Gastroesophageal sphincter (tissue), 4 donors: ENCODE data around the gene KRT6A. TPM values are rescaled to one million over a fixed set of nuclear protein-coding genes. Genes with fewer than 3 reads are reported as not detected.

ENCODE experiments used
- ATAC-seq: fragments of 150-250 bp; one replicate; pipeline ENCODE4 v1.9.1; 2016; ENCODE audit warnings: mild to moderate bottlenecking, moderate library complexity
- H3K27ac ChIP-seq, 4 donors: fragments of 200-600 bp; sonication (generic) in 3 of 4; 1 replicate in 3 of 4; 2 replicates in 1 of 4; pipeline ENCODE4 v1.5.1; 2016 to 2019
- H3K27me3 ChIP-seq: fragments of 200-600 bp; sonication (generic); one replicate; pipeline ENCODE4 v1.5.1; 2019
- H3K36me3 ChIP-seq, 2 donors: fragments of 200-600 bp; sonication (generic); one replicate each; pipeline ENCODE4 v1.5.1; 2019; ENCODE audit warnings: control low read depth in 1 of 2
- H3K4me1 ChIP-seq, 3 donors: fragments of 200-600 bp; sonication (generic); 1 replicate in 2 of 3; 2 replicates in 1 of 3; pipeline ENCODE4 v1.5.1; 2016 to 2019; ENCODE audit warnings: control low read depth in 2 of 3
- H3K4me3 ChIP-seq, 2 donors: fragments of 200-600 bp; sonication (generic); one replicate each; pipeline ENCODE4 v1.5.1; 2019; ENCODE audit warnings: mild to moderate bottlenecking in 1 of 2, moderate library complexity in 1 of 2
- H3K9me3 ChIP-seq, 3 donors: fragments of 200-600 bp; sonication (generic); one replicate each; pipeline ENCODE4 v1.5.1; 2017 to 2019; ENCODE audit warnings: control low read depth in 2 of 3
- EP300 ChIP-seq: sonication (generic); formaldehyde crosslinking; IDR thresholded peaks from one replicate; pipeline ENCODE4 v1.6.1; 2017; ENCODE audit warnings: antibody characterized with exemption, mild to moderate bottlenecking
- POLR2A ChIP-seq, 2 donors: fragments of 450-650 bp; IDR thresholded peaks; one replicate each; pipeline ENCODE4 v1.6.1; 2017; ENCODE audit warnings: antibody characterized with exemption in 2 of 2, mild to moderate bottlenecking in 2 of 2, moderate library complexity in 1 of 2
- POLR2AphosphoS5 ChIP-seq: sonication (generic); formaldehyde crosslinking; IDR thresholded peaks from one replicate; pipeline ENCODE4 v1.6.1; 2017; ENCODE audit warnings: antibody characterized with exemption
- WGBS, 2 donors: methylation state at CpG; one replicate each; pipeline ENCODE4 v1.1.5; 2018; ENCODE audit warnings: low coverage in 1 of 2; 5-methylcytosine and 5-hydroxymethylcytosine counted together
- total RNA-seq, 4 donors: library from RNA; depleted of rRNA; stranded (reverse); fragments of >200 nt; gene quantifications; one replicate each; pipeline ENCODE4 v1.1.0, GENCODE V29; 2016
- TF ChIP-seq, protein P1 (sequence below), 4 experiments: fragments of 200-600 bp in 2 of 4; fragments of 450-650 bp in 2 of 4; sonication (generic) in 1 of 4; IDR thresholded peaks; one replicate each; pipeline ENCODE4 v1.5.1; 2017 to 2019; ENCODE audit warnings: antibody characterized with exemption in 4 of 4, mild to moderate bottlenecking in 2 of 4, moderate library complexity in 2 of 4

KRT6A gene
- total RNA-seq, 4 donors from 2014 or later = 2.7 to 713 (median 61.8) TPM

GRCh38 chr12:52533686-52534470, 40.8 kb upstream of the KRT6A start:
- Histone ChIP-seq H3K27ac (no peak overlapping the region), H3K27me3 (no peaks in the 10 kb centered on the region), H3K4me1 (peaks cover 0 to 4% (median 0%) of the 10 kb centered on the region in 3 donors), H3K36me3 (no peaks in the 10 kb centered on the region), H3K9me3 (no peaks in the 10 kb centered on the region), H3K4me3 (no peak overlapping the region)
- ATAC-seq = no peak
- TF ChIP-seq, protein P1, sequence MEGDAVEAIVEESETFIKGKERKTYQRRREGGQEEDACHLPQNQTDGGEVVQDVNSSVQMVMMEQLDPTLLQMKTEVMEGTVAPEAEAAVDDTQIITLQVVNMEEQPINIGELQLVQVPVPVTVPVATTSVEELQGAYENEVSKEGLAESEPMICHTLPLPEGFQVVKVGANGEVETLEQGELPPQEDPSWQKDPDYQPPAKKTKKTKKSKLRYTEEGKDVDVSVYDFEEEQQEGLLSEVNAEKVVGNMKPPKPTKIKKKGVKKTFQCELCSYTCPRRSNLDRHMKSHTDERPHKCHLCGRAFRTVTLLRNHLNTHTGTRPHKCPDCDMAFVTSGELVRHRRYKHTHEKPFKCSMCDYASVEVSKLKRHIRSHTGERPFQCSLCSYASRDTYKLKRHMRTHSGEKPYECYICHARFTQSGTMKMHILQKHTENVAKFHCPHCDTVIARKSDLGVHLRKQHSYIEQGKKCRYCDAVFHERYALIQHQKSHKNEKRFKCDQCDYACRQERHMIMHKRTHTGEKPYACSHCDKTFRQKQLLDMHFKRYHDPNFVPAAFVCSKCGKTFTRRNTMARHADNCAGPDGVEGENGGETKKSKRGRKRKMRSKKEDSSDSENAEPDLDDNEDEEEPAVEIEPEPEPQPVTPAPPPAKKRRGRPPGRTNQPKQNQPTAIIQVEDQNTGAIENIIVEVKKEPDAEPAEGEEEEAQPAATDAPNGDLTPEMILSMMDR (IDR thresholded peaks at IDR 0.05) = no peak
- TF ChIP-seq POLR2A (IDR thresholded peaks at IDR 0.05) (no peak), EP300 (no peak), POLR2AphosphoS5 (no peak)
- 51 to 86% methylated on average over 1 to 7 of the region's 10 CpGs for WGBS, 2 donors

GRCh38 chr12:52532636-52533035, 39.6 kb upstream of the KRT6A start:
- H3K27me3 ChIP-seq = no peaks in the 10 kb centered on the region
- H3K36me3 ChIP-seq = no peaks in the 10 kb centered on the region
- no peak overlapping the region for H3K27ac ChIP-seq
- H3K9me3 ChIP-seq = no peaks in the 10 kb centered on the region
- no peak overlapping the region for H3K4me3 ChIP-seq
- 58% methylated on average over 2 of the region's 4 CpGs; no CpG with 5 or more reads in 1 of the 2 donors for WGBS, 2 donors
- no peak for ATAC-seq
- no peaks in the 10 kb centered on the region for H3K4me1 ChIP-seq
- no peak for TF ChIP-seq POLR2AphosphoS5

DNA sequence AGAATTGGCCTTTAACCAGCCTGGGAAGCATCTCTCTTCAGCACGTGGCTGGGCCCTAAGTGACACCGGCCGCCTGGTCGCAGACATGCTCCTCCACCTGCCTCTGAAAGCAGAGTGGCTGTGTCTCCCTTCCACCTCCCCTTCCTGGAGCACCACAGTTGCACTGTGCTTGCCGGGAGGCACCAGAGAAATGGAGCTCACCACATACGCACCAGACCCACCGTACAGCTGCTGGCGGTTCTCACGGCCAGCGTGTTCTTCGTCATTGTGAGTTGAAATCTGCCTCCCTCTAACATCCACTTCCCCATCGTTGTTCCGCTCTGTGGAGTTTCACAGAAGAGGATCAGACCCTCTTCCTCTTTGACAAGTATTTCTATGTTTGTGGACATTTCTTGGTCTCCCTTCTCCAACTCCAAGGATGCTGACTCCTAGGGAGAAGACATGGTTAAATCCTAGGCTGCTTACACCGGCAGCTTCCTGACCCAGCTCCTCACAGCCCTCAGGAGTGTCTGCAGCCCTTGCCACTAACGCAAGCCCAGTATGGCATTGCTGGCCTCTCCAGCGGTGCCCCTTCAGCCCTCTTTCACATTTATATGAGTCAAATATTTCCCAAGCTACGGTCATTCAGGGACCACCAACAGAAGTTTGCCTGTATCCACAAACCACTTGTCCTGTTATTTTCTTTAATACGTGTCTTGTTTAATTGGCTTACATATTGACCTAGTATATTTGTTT, 38.7 kb upstream of the KRT6A start:
- H3K9me3 ChIP-seq = no peaks in the 10 kb centered on the region
- no peaks in the 10 kb centered on the region for H3K4me1 ChIP-seq
- ATAC-seq = peak; percentile 43
- TF ChIP-seq, protein P1 (IDR thresholded peaks at IDR 0.05) = no peak
- no peak for TF ChIP-seq POLR2AphosphoS5
- TF ChIP-seq POLR2A (IDR thresholded peaks at IDR 0.05) = no peak
- TF ChIP-seq EP300 = no peak
- H3K27me3 ChIP-seq = no peaks in the 10 kb centered on the region
- no peaks in the 10 kb centered on the region for H3K36me3 ChIP-seq
- H3K4me3 ChIP-seq = no peak overlapping the region
- no peak overlapping the region for H3K27ac ChIP-seq
- 58 to 75% methylated on average over 5 to 14 of the region's 18 CpGs for WGBS, 2 donors

DNA sequence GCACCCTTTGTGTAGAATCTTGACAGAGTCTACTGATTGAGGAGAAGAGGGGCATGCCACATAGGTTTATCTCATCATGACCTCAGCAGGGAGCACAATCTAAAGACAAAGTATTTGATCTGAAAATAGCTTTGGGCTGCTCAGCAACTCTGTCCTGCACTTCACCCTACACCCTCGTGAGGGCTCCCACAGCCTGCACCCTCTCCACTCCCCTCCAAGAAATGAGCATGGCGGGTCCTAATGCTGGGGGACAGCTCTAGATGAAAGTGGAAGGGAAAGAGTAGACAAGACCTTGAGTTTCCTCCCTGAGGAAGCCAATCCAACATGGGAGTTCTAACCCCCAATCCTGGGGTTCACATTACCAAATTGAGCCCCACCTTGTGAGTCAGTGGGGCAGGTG, 37.8 kb upstream of the KRT6A start:
- Histone ChIP-seq H3K4me1 (no peaks in the 10 kb centered on the region), H3K9me3 (no peaks in the 10 kb centered on the region), H3K36me3 (no peaks in the 10 kb centered on the region), H3K27me3 (no peaks in the 10 kb centered on the region), H3K4me3 (no peak overlapping the region), H3K27ac (no peak overlapping the region)
- 100% methylated on average over 1 of the region's 2 CpGs for WGBS, 2 donors
- TF ChIP-seq EP300 (no peak), POLR2AphosphoS5 (no peak), POLR2A (IDR thresholded peaks at IDR 0.05) (no peak)
- TF ChIP-seq, protein P1 (IDR thresholded peaks at IDR 0.05) = no peak
- no peak for ATAC-seq

GRCh38 chr12:52530366-52530765, 37.3 kb upstream of the KRT6A start:
- Histone ChIP-seq H3K4me1 (no peaks in the 10 kb centered on the region), H3K36me3 (no peaks in the 10 kb centered on the region), H3K9me3 (no peaks in the 10 kb centered on the region), H3K4me3 (no peak overlapping the region), H3K27ac (no peak overlapping the region), H3K27me3 (no peaks in the 10 kb centered on the region)
- no peak for TF ChIP-seq EP300
- TF ChIP-seq, protein P1 (IDR thresholded peaks at IDR 0.05) = no peak
- TF ChIP-seq POLR2AphosphoS5 = no peak
- no peak for TF ChIP-seq POLR2A (IDR thresholded peaks at IDR 0.05)
- ATAC-seq = no peak
- WGBS, 2 donors = no CpG with 5 or more reads among the region's 2 CpGs
